ENCODE data around the gene CCDC174.

Gene CCDC174

DNA sequence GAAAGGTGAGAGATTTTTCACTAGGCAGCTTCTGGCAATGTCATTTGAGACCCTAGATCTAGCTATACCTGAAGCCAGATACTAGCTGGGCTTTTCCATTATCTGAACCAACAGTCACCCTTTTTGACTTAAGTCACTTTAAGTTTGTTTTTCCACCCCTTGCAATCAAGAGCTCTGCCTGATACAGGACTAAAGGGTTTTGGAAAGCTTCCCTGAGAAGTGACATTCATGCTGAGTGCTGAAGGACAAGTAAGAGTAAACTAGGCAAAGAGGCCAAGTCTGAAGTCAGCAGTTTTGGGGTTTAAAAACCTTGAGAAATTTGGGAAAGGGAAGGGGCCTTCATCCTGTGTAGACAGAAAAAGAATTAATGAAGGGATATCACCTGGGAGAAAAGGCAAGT is 27.1 kb upstream of the CCDC174 start:
- in situ Hi-C loops (cut with HindIII; ENCODE audit: low sequenced_read_pairs): no loop called here

- in situ Hi-C loops (cut with HindIII; ENCODE audit: low sequenced_read_pairs): no loop called here
These were observed 26.1 kb upstream of the CCDC174 start for GRCh38 chr3:14625443-14625842.

DNA sequence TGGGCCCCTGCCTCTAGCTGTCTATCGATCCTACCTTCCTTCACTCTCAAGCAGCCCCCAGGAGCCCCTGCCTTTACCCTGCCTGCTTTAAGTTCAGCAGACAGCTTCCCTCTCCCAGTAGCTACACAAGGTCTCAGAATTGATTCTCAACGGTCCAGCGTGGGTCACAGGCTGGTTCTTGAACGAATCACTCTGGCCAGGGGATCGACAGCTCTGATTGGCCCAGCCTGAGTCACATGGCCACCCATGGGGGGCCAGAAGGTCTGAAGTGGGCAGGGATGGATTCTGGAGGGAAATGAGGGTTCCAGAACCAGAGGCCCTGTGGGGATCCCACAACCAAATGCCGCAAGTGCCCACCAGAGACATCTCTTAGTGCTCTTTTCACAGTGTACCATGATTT is 23.7 kb upstream of the CCDC174 start:
- in situ Hi-C loops (cut with HindIII; ENCODE audit: low sequenced_read_pairs): no loop called here

GRCh38 chr3:14628406-14628805 is 23.2 kb upstream of the CCDC174 start:
- in situ Hi-C loops (cut with HindIII; ENCODE audit: low sequenced_read_pairs): no loop called here

DNA sequence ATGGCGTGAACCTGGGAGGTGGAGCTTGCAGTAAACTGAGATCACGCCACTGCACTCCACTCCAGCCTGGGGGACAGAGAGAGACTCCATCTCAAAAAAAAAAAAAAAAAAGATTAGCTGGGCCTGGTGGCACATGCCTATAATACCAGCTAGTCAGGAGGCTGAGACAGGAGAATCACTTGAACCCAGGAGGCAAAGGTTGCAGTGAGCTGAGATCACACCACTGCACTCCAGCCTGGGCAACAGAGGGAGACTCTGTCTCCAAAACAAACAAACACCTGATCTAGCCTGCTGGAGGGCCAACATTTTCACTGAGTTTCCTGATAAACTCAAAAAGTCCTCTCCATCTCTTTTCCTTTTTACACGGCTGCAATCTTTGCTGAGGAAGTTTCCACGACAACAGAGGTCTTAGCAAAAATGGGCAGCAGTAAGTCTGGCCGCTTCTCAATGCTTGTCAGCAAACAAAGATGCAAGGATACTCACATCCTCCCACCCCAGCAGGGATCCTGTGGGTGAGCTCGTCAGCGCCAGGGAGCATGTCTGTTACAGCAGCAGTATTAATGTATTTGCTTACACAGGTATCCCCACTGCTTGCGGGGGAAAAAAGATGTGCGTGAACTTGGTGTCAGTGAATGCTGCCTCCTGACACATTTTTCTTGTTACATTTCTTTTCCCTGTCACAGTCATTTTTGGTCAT is 21.0 kb upstream of the CCDC174 start:
- in situ Hi-C loops (cut with HindIII; ENCODE audit: low sequenced_read_pairs): no loop called here

DNA sequence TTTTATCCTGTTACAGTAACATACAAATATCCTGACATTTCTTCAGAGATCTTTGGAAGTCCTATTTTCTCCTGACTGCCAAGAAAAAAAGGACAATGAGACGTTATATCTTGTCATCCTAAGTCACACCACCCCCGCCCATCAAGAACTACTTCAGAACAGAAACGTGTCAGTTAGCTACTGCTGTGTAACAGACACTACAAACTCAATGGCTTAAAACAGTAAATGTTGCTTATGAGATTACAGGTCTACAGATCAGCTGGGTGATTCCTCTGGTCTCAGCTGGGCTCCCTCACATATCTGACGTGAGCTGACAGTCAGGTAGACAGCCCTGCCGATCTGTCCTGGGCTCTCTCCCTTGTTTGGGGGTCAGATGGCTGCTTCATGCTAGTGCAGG is 20.5 kb upstream of the CCDC174 start:
- in situ Hi-C loops (cut with HindIII; ENCODE audit: low sequenced_read_pairs): no loop called here

DNA sequence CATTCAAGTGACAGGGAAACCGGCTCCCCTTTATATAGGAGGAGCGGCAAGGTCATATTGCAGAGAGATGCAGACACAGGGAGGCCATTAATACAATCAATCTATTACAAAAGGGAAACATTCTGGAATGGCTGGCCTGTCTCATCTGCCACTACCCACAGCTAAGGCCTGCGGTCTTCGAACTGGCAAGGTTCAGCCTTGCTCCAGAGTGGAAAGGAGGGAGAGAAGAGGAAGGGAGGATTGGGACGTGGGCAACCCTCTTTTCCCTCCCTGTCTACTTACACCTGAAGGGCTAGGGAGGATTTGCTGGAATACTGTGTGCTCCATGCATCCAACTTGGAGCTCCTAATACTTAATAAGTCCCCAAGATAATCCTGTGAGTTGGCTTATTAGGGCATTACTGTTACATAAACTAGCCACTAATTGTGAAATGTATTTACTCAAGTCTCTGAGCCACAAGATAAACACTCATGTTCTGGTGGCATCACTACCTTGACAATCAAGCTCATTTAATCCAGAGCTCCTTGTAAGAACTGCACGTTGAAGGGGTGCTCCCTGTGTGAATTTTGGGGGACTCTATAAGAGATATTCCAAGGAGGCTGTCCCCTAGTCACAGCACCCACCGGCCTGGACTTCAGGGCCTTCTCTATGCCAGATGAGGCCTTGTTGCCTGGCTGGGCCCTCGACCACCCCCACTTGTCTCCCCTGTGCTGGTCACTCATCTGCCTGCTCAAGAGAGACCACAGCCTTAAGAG is 19.7 kb upstream of the CCDC174 start:
- in situ Hi-C loops (cut with HindIII; ENCODE audit: low sequenced_read_pairs): no loop called here

GRCh38 chr3:14632442-14632930 is 19.1 kb upstream of the CCDC174 start:
- in situ Hi-C loops (cut with HindIII; ENCODE audit: low sequenced_read_pairs): no loop called here

GRCh38 chr3:14633417-14633816 is 18.1 kb upstream of the CCDC174 start:
- in situ Hi-C loops (cut with HindIII; ENCODE audit: low sequenced_read_pairs): no loop called here

GRCh38 chr3:14633819-14634424 is 17.6 kb upstream of the CCDC174 start:
- in situ Hi-C loops (cut with HindIII; ENCODE audit: low sequenced_read_pairs): no loop called here

DNA sequence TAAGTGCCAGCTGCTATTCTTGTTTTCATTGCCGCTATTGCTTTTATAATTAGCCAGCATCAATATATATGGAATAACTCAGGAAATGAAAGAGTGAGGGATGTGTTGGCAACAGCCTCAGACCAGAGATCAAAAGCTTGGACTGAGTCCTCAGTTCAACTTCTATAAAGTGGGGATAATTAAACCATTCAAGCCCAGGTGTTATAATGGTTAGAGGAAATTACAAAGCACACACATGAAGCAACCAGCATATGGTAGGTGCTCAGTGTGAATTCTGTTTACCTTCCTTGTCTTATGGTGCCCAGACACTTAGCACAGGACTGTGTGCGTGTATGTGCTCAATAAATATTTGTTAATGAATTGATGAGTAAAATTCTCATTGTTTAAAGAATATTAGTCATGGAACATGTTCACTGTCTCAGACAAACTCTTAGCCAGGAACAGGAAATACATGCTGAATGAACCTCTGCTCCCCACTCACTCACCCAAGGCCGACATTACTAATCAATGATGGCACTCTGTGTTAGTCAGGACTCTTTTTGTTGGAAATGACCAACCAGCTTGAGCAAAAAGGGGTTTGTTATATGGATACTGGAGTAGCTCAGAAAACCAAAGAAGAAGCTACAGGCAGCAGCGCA is 16.7 kb upstream of the CCDC174 start:
- in situ Hi-C loops (cut with HindIII; ENCODE audit: low sequenced_read_pairs): no loop called here

GRCh38 chr3:14636496-14637087 is 15.0 kb upstream of the CCDC174 start:
- in situ Hi-C loops (cut with HindIII; ENCODE audit: low sequenced_read_pairs): no loop called here

DNA sequence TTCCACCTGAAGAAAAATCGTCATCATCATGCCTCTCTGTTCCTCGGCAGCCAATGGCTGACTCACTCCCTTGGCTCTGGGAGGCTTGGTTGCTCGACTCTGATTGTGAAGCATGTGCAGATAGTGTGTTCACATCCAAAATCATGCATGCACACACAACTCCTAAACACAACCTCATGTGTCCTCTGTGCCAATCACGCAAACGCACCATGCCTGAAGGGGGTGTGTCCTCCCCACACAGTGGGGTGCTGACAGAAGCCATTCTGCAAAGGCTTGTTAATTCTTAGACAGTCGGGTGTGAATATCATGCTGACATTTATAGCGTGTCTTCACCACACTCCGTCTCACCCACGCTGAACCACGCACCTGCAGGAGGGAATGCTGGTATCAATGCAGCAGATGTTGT is 11.4 kb upstream of the CCDC174 start:
- in situ Hi-C loops (cut with HindIII; ENCODE audit: low sequenced_read_pairs): no loop called here

DNA sequence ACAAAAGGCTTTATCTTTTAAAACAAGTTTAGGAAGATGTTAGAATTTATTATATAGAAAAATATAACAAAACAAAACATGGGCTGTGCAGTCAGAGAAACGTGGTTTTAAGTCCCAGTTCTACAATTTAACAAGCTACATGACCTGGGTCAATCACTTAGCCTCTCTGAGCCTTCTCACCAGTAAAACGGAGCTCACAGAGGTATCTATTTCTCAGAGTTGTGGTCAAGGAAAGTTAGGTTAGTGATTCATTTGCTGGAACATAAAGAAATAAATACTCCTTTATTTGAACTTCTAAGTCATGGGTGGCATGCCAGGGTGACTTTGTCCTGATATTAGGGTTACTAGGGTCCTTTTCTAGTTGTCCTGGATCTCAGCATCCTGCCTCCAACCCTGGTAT is 10.8 kb upstream of the CCDC174 start:
- in situ Hi-C loops (cut with HindIII; ENCODE audit: low sequenced_read_pairs): no loop called here

GRCh38 chr3:14641346-14641745 is 10.2 kb upstream of the CCDC174 start:
- in situ Hi-C loops (cut with HindIII; ENCODE audit: low sequenced_read_pairs): no loop called here

DNA sequence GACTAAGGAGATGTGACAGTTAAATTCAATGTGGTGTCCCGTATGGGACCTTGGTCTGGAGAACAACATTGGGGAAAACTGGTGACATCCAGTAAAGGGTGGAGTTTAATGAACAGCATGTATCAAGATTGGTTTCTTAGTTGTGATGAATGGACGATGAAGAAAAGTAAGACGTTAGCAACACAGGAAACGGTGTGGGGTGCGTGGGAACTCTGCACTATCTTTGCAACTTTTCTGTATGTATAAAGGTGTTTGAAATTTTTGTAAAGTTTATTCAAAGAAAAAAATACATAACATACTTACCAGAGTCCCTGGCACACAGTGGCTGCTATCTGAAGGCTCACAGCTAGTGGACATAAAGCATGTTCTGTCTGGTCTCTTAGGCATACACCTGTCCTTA is 6.1 kb upstream of the CCDC174 start:
- in situ Hi-C loops (cut with HindIII; ENCODE audit: low sequenced_read_pairs): no loop called here

- in situ Hi-C loops (cut with HindIII; ENCODE audit: low sequenced_read_pairs): no loop called here
These were observed 5.4 kb upstream of the CCDC174 start for GRCh38 chr3:14646131-14646573.

GRCh38 chr3:14646589-14647413 is 4.8 kb upstream of the CCDC174 start:
- in situ Hi-C loops (cut with HindIII; ENCODE audit: low sequenced_read_pairs): no loop called here

GRCh38 chr3:14647976-14648955 is 3.3 kb upstream of the CCDC174 start:
- in situ Hi-C loops (cut with HindIII; ENCODE audit: low sequenced_read_pairs): no loop called here

Measured in endothelial cell of hepatic sinusoid (primary cell).